Kidney epithelial cell (primary cell): Measurements from ENCODE around the gene GRIN2C. TPM values are rescaled to one million over a fixed set of nuclear protein-coding genes. Genes with fewer than 3 reads are reported as not detected.

ENCODE experiments used
- DNase-seq: peaks from one replicate; pipeline ENCODE4 v3.0.0-alpha.2; 2010; ENCODE audit warnings: low read depth
- H3K27me3 ChIP-seq: 2 replicates; pipeline ENCODE4 v1.6.0; 2011; ENCODE audit warnings: low read length; ENCODE audit not compliant: control insufficient read depth, insufficient read depth
- H3K36me3 ChIP-seq: 2 replicates; pipeline ENCODE4 v1.5.1; 2011; ENCODE audit warnings: low read length; ENCODE audit not compliant: control insufficient read depth, insufficient read depth
- H3K4me3 ChIP-seq: 2 replicates; pipeline ENCODE4 v1.5.1; 2011; ENCODE audit warnings: low read depth, mild to moderate bottlenecking, control low read depth, low read length
- total RNA-seq: library from RNA; depleted of rRNA; stranded (reverse); fragments of >200 nt; gene quantifications from 2 replicates; pipeline ENCODE4 v1.2.3, GENCODE V29; 2015
- TF ChIP-seq, protein P1 (sequence below): IDR thresholded peaks from 2 replicates; pipeline ENCODE4 v1.5.1; 2011; ENCODE audit warnings: mild to moderate bottlenecking, moderate library complexity, low read length, control low read depth, inconsistent platforms; ENCODE audit not compliant: insufficient read depth, poor library complexity, severe bottlenecking

GRIN2C gene
- total RNA-seq, 1 donor from 2014 or later = not detected

DNA sequence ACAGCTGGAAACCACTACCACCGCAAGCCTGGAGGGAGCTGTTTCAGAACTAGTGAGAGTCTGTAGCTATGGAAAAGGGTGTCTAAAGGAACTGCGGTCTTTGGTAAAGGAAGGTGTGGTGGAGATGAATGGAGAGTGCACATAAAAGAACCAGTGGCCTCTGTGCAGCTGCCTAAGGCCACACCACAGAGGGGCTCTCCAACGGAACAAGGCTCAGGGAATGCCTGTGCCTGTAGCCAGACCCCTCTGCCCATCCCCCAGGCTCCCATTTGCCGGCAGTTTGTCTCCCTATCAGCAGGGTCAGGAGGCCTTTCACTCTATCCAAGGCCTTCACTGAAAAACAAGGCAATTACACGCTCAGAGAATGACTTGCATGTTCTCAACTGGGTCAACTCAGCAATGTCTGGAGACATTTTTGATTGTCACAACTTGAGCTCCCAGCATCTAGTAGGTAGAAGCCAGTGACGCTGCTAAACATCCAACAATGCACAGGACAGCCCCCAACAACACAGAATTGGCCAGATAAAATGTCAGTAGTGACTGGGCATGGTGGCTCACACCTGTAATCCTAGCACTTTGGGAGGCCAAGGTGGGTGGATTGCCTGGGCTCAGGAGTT, 16.4 kb upstream of the GRIN2C start:
- DNase-seq = no peak
- Histone ChIP-seq H3K27me3 (peaks cover 11% of the 10 kb centered on the region), H3K4me3 (no peak overlapping the region), H3K36me3 (no peaks in the 10 kb centered on the region)
- TF ChIP-seq, protein P1, sequence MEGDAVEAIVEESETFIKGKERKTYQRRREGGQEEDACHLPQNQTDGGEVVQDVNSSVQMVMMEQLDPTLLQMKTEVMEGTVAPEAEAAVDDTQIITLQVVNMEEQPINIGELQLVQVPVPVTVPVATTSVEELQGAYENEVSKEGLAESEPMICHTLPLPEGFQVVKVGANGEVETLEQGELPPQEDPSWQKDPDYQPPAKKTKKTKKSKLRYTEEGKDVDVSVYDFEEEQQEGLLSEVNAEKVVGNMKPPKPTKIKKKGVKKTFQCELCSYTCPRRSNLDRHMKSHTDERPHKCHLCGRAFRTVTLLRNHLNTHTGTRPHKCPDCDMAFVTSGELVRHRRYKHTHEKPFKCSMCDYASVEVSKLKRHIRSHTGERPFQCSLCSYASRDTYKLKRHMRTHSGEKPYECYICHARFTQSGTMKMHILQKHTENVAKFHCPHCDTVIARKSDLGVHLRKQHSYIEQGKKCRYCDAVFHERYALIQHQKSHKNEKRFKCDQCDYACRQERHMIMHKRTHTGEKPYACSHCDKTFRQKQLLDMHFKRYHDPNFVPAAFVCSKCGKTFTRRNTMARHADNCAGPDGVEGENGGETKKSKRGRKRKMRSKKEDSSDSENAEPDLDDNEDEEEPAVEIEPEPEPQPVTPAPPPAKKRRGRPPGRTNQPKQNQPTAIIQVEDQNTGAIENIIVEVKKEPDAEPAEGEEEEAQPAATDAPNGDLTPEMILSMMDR = no peak

DNA sequence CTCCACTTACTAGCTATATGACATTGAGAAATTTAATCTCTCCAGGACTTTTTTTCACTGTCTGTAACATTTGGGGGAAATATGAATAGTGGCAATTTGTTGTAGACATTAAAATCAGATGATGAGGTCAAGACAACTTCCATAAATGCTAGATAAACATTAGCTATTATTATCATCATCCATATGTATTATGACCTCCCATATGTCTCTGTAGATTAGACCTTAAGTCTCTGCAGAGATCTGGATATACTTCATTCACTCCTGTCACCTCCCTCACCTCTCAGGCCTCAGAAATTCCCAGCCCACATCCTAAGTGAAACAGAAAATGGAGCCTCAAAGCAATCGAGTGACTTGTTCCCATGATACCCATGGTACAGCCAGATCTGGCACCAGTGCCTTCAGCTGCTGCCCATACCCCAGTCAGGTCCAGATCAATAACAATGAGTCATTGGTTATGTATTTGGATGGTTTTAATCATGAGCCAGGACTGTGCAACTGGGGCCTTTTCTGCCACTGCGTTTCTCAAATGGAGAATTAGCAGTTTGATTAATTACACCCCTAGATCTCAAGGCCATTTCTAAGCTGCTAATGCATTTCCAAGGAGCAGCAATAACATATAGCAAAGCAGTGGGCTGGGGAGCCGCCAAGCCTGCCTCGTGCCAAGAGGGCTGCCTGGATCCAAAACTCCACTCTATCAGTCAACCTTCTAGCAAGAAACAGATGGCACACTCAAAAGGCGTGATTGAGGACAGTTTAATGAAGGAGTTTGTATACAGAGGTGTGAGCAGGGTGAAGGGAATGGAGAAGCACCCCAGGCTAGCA, 15.7 kb upstream of the GRIN2C start:
- Histone ChIP-seq H3K27me3 (peaks cover 7% of the 10 kb centered on the region), H3K4me3 (no peak overlapping the region), H3K36me3 (no peaks in the 10 kb centered on the region)
- TF ChIP-seq, protein P1 = no peak
- DNase-seq = no peak

DNA sequence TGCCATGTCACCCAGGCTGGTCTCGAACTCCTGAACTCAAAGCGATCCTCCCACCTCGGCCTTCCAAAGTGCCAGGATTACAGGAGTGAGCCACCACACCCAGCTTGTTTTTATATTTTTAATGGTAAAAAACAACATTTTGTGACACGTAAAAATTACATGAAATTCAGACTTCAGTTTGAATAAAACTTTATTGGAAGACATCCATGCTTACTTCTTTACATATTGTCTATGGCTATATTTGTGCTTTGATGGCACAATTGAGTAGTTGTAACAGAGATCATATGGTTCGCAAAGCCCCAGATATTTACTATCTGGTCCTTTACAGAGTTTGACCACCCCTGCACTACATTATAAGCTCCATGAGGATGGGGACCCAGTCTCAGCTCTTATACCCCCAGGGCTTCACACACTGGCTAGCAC, 14.9 kb upstream of the GRIN2C start:
- Histone ChIP-seq H3K27me3 (peaks cover 4% of the 10 kb centered on the region), H3K36me3 (no peaks in the 10 kb centered on the region), H3K4me3 (no peak overlapping the region)
- TF ChIP-seq, protein P1 = no peak
- DNase-seq = no peak

DNA sequence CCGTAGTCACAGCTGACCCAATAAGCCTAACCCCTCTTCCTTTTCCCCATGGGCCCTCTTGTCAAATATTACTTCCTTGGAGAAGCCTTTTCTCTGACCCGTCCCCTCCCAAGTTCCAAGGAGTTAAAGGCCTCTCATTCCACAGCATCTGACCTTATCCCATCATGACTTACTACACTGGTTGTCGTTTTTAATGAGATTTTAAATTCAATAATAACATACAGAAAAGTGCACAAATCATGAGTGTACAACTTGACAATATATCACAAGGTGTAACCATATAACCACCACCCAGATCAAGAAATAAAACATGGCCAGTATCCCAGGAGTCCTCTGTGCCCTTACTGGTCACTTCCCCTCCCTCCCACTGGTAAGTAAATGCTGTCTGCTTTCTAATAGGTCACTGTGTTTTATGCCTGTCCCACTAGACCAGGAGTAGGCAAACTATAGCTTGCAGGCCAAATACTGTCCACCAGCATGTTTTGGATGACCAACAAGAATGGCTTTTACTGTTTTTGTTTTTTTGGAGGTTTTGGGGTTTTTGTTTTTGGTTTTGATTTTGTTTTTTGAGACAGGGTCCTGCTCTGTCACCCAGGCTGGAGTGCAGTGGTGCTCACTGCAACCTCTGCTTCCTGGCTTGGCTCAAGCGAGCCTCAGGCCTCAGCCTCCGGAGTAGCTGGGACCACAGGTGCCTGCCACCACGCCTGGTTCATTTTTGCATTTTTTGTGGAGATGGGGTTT, 14.4 kb upstream of the GRIN2C start:
- Histone ChIP-seq H3K4me3 (peak overlapping the region; percentile 72), H3K36me3 (no peaks in the 10 kb centered on the region), H3K27me3 (peaks cover 4% of the 10 kb centered on the region)
- DNase-seq = no peak
- TF ChIP-seq, protein P1 = no peak

DNA sequence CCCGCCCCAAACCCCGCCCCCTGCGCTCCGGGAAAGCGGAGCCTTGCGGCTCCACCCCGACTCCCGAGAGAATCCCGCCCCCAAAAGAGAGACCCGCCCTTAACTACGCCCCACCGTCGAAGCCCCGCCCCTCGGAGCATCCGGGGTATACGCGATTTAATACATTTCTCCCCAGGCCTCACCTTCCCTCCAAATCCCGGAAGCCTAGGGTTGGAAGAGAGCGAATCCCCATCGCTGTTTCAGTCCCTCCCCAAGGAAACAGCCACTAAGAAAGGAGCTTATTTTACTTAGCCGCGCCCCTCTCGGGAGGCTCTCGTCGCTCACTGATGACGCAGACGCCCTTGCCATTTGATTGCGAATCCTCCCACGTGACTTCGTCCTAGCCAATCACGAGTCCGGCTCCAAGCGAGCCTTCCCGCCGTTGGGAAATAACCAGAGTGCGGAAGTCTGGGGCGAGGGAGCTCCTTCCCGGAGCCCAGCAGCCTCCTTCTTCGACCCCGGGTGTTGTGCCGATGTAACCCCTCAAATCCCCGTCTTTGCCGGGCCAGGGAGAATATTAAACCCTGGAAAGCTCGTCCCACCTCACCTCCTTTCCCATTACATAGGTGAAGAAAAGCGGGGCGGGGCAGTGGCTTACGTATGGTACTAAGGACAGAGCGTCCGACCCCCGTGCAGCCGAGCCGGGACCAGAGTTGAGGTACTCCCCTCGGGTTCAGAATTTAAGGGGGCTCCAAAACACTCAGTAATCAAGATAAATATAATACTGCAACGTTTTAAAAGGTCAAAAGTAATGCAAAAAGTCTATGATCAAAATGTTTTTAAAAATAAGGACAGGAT, 13.6 kb upstream of the GRIN2C start:
- TF ChIP-seq, protein P1 = no peak
- peaks cover 4% of the 10 kb centered on the region for H3K27me3 ChIP-seq
- no peaks in the 10 kb centered on the region for H3K36me3 ChIP-seq
- DNase-seq = peak; percentile 99
- H3K4me3 ChIP-seq = peak overlapping the region; percentile 72
